Measurements from ENCODE around the gene ZNF516.

ZNF516 gene

GRCh38 chr18:76343938-76344569 lies 151.0 kb downstream of the ZNF516 start:
- DNase-seq (ENCODE audit: low read depth), result no peak

- no peak for DNase-seq (ENCODE audit: low read depth)
These were observed 154.6 kb downstream of the ZNF516 start for GRCh38 chr18:76340410-76340809.

- no peak for DNase-seq (ENCODE audit: low read depth)
These were observed 155.8 kb downstream of the ZNF516 start for GRCh38 chr18:76339246-76339620.

GRCh38 chr18:76338619-76339245 lies 156.3 kb downstream of the ZNF516 start:
- no peak for DNase-seq (ENCODE audit: low read depth)

GRCh38 chr18:76338088-76338487 lies 157.0 kb downstream of the ZNF516 start:
- DNase-seq (ENCODE audit: low read depth), result no peak

GRCh38 chr18:76335859-76336640 lies 159.0 kb downstream of the ZNF516 start:
- no peak for DNase-seq (ENCODE audit: low read depth)

GRCh38 chr18:76328140-76328539 lies 166.9 kb downstream of the ZNF516 start:
- DNase-seq (ENCODE audit: low read depth), result no peak

GRCh38 chr18:76323891-76324290 lies 171.2 kb downstream of the ZNF516 start:
- DNase-seq (ENCODE audit: low read depth), result no peak

- no peak for DNase-seq (ENCODE audit: low read depth)
These were observed 172.4 kb downstream of the ZNF516 start for GRCh38 chr18:76322686-76323085.

GRCh38 chr18:76319366-76319765 lies 175.7 kb downstream of the ZNF516 start:
- no peak for DNase-seq (ENCODE audit: low read depth)

GRCh38 chr18:76318607-76319006 lies 176.4 kb downstream of the ZNF516 start:
- no peak for DNase-seq (ENCODE audit: low read depth)

- no peak for DNase-seq (ENCODE audit: low read depth)
These were observed 177.9 kb downstream of the ZNF516 start for GRCh38 chr18:76317136-76317535.

- DNase-seq (ENCODE audit: low read depth), result no peak
These were observed 179.3 kb downstream of the ZNF516 start for GRCh38 chr18:76315722-76316230.

- no peak for DNase-seq (ENCODE audit: low read depth)
These were observed 180.5 kb downstream of the ZNF516 start for GRCh38 chr18:76314496-76314895.

GRCh38 chr18:76314015-76314414 lies 181.0 kb downstream of the ZNF516 start:
- DNase-seq (ENCODE audit: low read depth), result no peak
